ENCODE measurements around the gene ARHGAP18. TPM values are rescaled to one million over a fixed set of nuclear protein-coding genes. Genes with fewer than 3 reads are reported as not detected.

Gene ARHGAP18
- total and polyA plus RNA-seq, 10 of the 15 experiments (the other 5 are each of a cell fraction or from before 2014, with no cell fraction given), result 18.2 to 52.2 (median 31.7) TPM

- RAD21 ChIA-PET (ENCODE audit: unreplicated experiment), result interaction anchor here (0.7 to 10.4 kb wide), 12 partner anchors 10 to 174 kb away, joined by 3 to 189 read pairs (median 12); partner anchors contain the start of gene ARHGAP18
- in situ Hi-C loops (cut with MboI), result no loop called here
Measured at GRCh38 chr6:129673748-129674147, 36.2 kb downstream of the ARHGAP18 start.

More at GRCh38 chr6:129673748-129674147, 36.2 kb downstream of the ARHGAP18 start:
- intact Hi-C loops (cut with micrococcal nuclease; ENCODE audit: unreplicated experiment), result loop anchor here (5.0 kb wide), 1 partner anchor 51 kb away; no protein-coding TSS in a partner anchor
- no peaks in the 10 kb centered on the region; a peak in 2 of 4 replicates for H3K36me3 ChIP-seq (ENCODE audit: control insufficient read depth in 2 of 2, insufficient read depth in 2 of 2, low read length in 1 of 2)
- H3K79me2 ChIP-seq (ENCODE audit: control insufficient read depth, insufficient read depth, low read length), result peaks cover 79% of the 10 kb centered on the region
- no TSS peak for BruUV-seq (replicated peaks)
- ChIA-PET CTCF (interaction anchor here (1.3 to 9.8 kb wide), 8 partner anchors 9 to 76 kb away, joined by 3 to 165 read pairs (median 18); partner anchors contain the start of gene ARHGAP18), POLR2A (interaction anchor here (2.3 to 9.8 kb wide), 4 partner anchors 10 to 34 kb away, joined by 8 to 115 read pairs (median 34); partner anchors contain the start of gene ARHGAP18), SMC1A (ENCODE audit: uncharacterized antibody, unreplicated experiment) (interaction anchor here (0.6 to 22.4 kb wide), 15 partner anchors 11 to 76 kb away, joined by 3 to 434 read pairs (median 18); partner anchors contain the start of gene ARHGAP18)
- FAIRE-seq (no peak), ATAC-seq (peak; percentile 10; the same call in 1 of the 3 replicates), DNase-seq (ENCODE audit: low read depth, low spot score) (no peak)
- no peak for TF ChIP-seq HDAC6 (IDR thresholded peaks at IDR 0.05; ENCODE audit: unreplicated experiment)
- no peak for TF ChIP-seq E4F1 (IDR thresholded peaks at IDR 0.05; ENCODE audit: borderline replicate concordance, partially characterized antibody)
- no peak for TF ChIP-seq BRCA1 (IDR thresholded peaks at IDR 0.05; ENCODE audit: low read depth, low read length)
- TF ChIP-seq ZNF592 (IDR thresholded peaks at IDR 0.05), result no peak
- H3K4me2 ChIP-seq (ENCODE audit: control insufficient read depth, insufficient read depth), result peak overlapping the region; percentile 97; the same call in 1 of the 2 replicates
- H3K4me1 ChIP-seq (ENCODE audit: control insufficient read depth, insufficient read depth, low read length), result peaks cover 53% of the 10 kb centered on the region
- H3K27me3 ChIP-seq (replicated peaks in 1 of 2; ENCODE audit: control insufficient read depth in 2 of 2, insufficient read depth in 2 of 2, low read length in 1 of 2), result no peaks in the 10 kb centered on the region
- peak overlapping the region; percentile 98 for H3K27ac ChIP-seq (ENCODE audit: control insufficient read depth, insufficient read depth)
- no peak overlapping the region; the same call in 1 of the 2 replicates for H3K9ac ChIP-seq (ENCODE audit: control insufficient read depth, insufficient read depth, low read length)
- no peak overlapping the region for H3K4me3 ChIP-seq
- no peaks in the 10 kb centered on the region for H4K20me1 ChIP-seq (ENCODE audit: control insufficient read depth, insufficient read depth)
- H2AFZ ChIP-seq (ENCODE audit: control insufficient read depth, low read depth, low read length), result no peak overlapping the region
- H3K9me3 ChIP-seq (replicated peaks; ENCODE audit: control insufficient read depth, insufficient read depth, low read length), result peaks cover 2% of the 10 kb centered on the region; the same call in 1 of the 3 replicates

All from GM12878 (cell line).